HEK293T (cell line): ENCODE measurements around the gene FAM168B.

Experiments
- CTCF ChIA-PET: fragments of 350-600 bp; formaldehyde crosslinking; extraction: SDS; loops from one replicate; lab custom pipeline; 2021; ENCODE audit warnings: antibody characterized with exemption, inconsistent platforms; lab: Yijun Ruan, JAX
- POLR2A ChIA-PET: fragments of 350-600 bp; formaldehyde crosslinking; extraction: SDS; loops from one replicate; lab custom pipeline; 2020; ENCODE audit warnings: antibody characterized with exemption, inconsistent platforms; lab: Yijun Ruan, JAX
- DNase-seq: peaks from one replicate; pipeline ENCODE4 v3.0.0; 2012; ENCODE audit warnings: mixed read lengths; ENCODE audit errors: extremely low spot score
- ARNT ChIP-seq: fragments of 450-650 bp; IDR thresholded peaks from 2 replicates; pipeline ENCODE4 v1.6.1; 2017; ENCODE audit warnings: mild to moderate bottlenecking
- BHLHE40 ChIP-seq: fragments of 450-650 bp; IDR thresholded peaks from 2 replicates; pipeline ENCODE4 v1.6.1; 2016; ENCODE audit warnings: mild to moderate bottlenecking, moderate library complexity, borderline replicate concordance
- CTBP1 ChIP-seq: fragments of 450-650 bp; IDR thresholded peaks from 2 replicates; pipeline ENCODE4 v1.6.1; 2016; ENCODE audit warnings: borderline replicate concordance
- ELF4 ChIP-seq: fragments of 450-650 bp; IDR thresholded peaks from 2 replicates; pipeline ENCODE4 v1.6.1; 2017; ENCODE audit warnings: antibody characterized with exemption
- FOXA1 ChIP-seq: fragments of 450-650 bp; IDR thresholded peaks from 2 replicates; pipeline ENCODE4 v1.6.1; 2016; ENCODE audit warnings: mild to moderate bottlenecking
- FOXK2 ChIP-seq: fragments of 450-650 bp; IDR thresholded peaks from 2 replicates; pipeline ENCODE4 v1.6.1; 2016; ENCODE audit warnings: mild to moderate bottlenecking
- FOXM1 ChIP-seq: fragments of 450-650 bp; IDR thresholded peaks from 2 replicates; pipeline ENCODE4 v1.6.1; 2017; ENCODE audit warnings: mild to moderate bottlenecking, borderline replicate concordance
- HDGF ChIP-seq: fragments of 450-650 bp; IDR thresholded peaks from 2 replicates; pipeline ENCODE4 v1.6.1; 2017; ENCODE audit warnings: antibody characterized with exemption, borderline replicate concordance
- L3MBTL2 ChIP-seq: fragments of 450-650 bp; conservative IDR thresholded peaks from 2 replicates; pipeline ENCODE4 v1.6.1; 2016; ENCODE audit warnings: mild to moderate bottlenecking
- LEF1 ChIP-seq: fragments of 450-650 bp; IDR thresholded peaks from 2 replicates; pipeline ENCODE4 v1.6.1; 2017; ENCODE audit warnings: mild to moderate bottlenecking, borderline replicate concordance
- NFRKB ChIP-seq: fragments of 450-650 bp; IDR thresholded peaks from 2 replicates; pipeline ENCODE4 v1.6.1; 2016; ENCODE audit warnings: mild to moderate bottlenecking, moderate library complexity
- PKNOX1 ChIP-seq: fragments of 450-650 bp; IDR thresholded peaks from 2 replicates; pipeline ENCODE4 v1.6.1; 2016
- SP1 ChIP-seq: fragments of 450-650 bp; IDR thresholded peaks from 2 replicates; pipeline ENCODE4 v1.6.1; 2017
- SUZ12 ChIP-seq: fragments of 450-650 bp; IDR thresholded peaks from 2 replicates; pipeline ENCODE4 v1.6.1; 2016; ENCODE audit warnings: mild to moderate bottlenecking
- TARDBP ChIP-seq: fragments of 450-650 bp; IDR thresholded peaks from 2 replicates; pipeline ENCODE4 v1.6.1; 2016
- ZNF384 ChIP-seq: fragments of 450-650 bp; IDR thresholded peaks from 2 replicates; pipeline ENCODE4 v1.6.1; 2016

FAM168B gene

GRCh38 chr2:131008967-131009366 is 84.3 kb downstream of the FAM168B start:
- TF ChIP-seq NFRKB (no peak), FOXA1 (no peak), ZNF384 (no peak), BHLHE40 (no peak), L3MBTL2 (no peak), SP1 (no peak), ELF4 (no peak), SUZ12 (no peak)
- no peak for DNase-seq
- ChIA-PET POLR2A (no interaction called here), CTCF (no interaction called here)

- no peak for TF ChIP-seq FOXA1
- no peak for TF ChIP-seq HDGF
- no peak for TF ChIP-seq L3MBTL2
- no peak for TF ChIP-seq NFRKB
- TF ChIP-seq ARNT, result no peak
- TF ChIP-seq TARDBP, result no peak
- TF ChIP-seq CTBP1, result no peak
- no peak for TF ChIP-seq FOXM1
- TF ChIP-seq ELF4, result no peak
- no peak for TF ChIP-seq SP1
- TF ChIP-seq ZNF384, result no peak
- TF ChIP-seq SUZ12, result no peak
- ChIA-PET CTCF (no interaction called here), POLR2A (no interaction called here)
- no peak for DNase-seq
Observed at GRCh38 chr2:131006561-131006960, 86.7 kb downstream of the FAM168B start.

- no peak for TF ChIP-seq BHLHE40
- TF ChIP-seq FOXK2, result no peak
- no peak for TF ChIP-seq ARNT
- no peak for TF ChIP-seq FOXM1
- no peak for TF ChIP-seq L3MBTL2
- TF ChIP-seq TARDBP, result no peak
- no peak for TF ChIP-seq HDGF
- no peak for TF ChIP-seq CTBP1
- no peak for TF ChIP-seq LEF1
- TF ChIP-seq ELF4, result no peak
- no peak for TF ChIP-seq ZNF384
- TF ChIP-seq SP1, result no peak
- no peak for TF ChIP-seq NFRKB
- no peak for TF ChIP-seq SUZ12
- CTCF ChIA-PET, result interaction anchor here (1.0 kb wide), 1 partner anchor 11 kb away, joined by 3 read pairs; no protein-coding TSS in a partner anchor
- DNase-seq, result no peak
- POLR2A ChIA-PET, result no interaction called here
Observed at GRCh38 chr2:131005216-131005935, 87.9 kb downstream of the FAM168B start.

- no peak for DNase-seq
- no peak for TF ChIP-seq NFRKB
- TF ChIP-seq BHLHE40, result no peak
- no peak for TF ChIP-seq ZNF384
- TF ChIP-seq SP1, result no peak
- TF ChIP-seq PKNOX1, result no peak
- TF ChIP-seq CTBP1, result no peak
- TF ChIP-seq FOXA1, result no peak
- no peak for TF ChIP-seq L3MBTL2
- no peak for TF ChIP-seq FOXM1
- TF ChIP-seq LEF1, result no peak
- ChIA-PET CTCF (interaction anchor here (1.0 kb wide), 1 partner anchor 12 kb away, joined by 3 read pairs; no protein-coding TSS in a partner anchor), POLR2A (no interaction called here)
Observed at GRCh38 chr2:131004446-131005209, 88.6 kb downstream of the FAM168B start.

- TF ChIP-seq PKNOX1 (no peak), ELF4 (no peak), L3MBTL2 (no peak), SUZ12 (no peak), TARDBP (no peak), ARNT (no peak), HDGF (no peak), SP1 (no peak), FOXM1 (no peak), BHLHE40 (no peak), FOXK2 (no peak), CTBP1 (no peak), NFRKB (no peak), LEF1 (no peak), FOXA1 (no peak)
- POLR2A ChIA-PET, result no interaction called here
- no peak for DNase-seq
- CTCF ChIA-PET, result interaction anchor here (0.8 to 1.2 kb wide), 2 partner anchors 13 to 36 kb away, joined by 3 read pairs; no protein-coding TSS in a partner anchor
Observed at GRCh38 chr2:130998561-130998960, 94.7 kb downstream of the FAM168B start.
